ENCODE results near the gene NEMF. TPM values are rescaled to one million over a fixed set of nuclear protein-coding genes. Genes with fewer than 3 reads are reported as not detected.

The NEMF gene
- total RNA-seq, 6 experiments from 2014 or later = 15.3 to 29.9 (median 23.4) TPM

GRCh38 chr14:49767571-49768300 is 84.9 kb downstream of the NEMF start, which contains the start of gene KLHDC2:
Gene KLHDC2 (plus strand): TSS chr14:49768153. CDS start chr14:49768469, 316 bp downstream.
- Histone ChIP-seq H3K27me3 (no peaks in the 10 kb centered on the region), H3K27ac (peak within 1 kb of the TSS; percentile 99), H3K36me3 (no peaks in the 10 kb centered on the region), H3K9me3 (no peaks in the 10 kb centered on the region), H3K4me1 (peaks cover 0 to 26% (median 14%) of the 10 kb centered on the region in 4 donors), H3K4me3 (peak within 1 kb of the TSS; percentile 91 to 97 (median 93))
- DNase-seq (peak; percentile 92 to 95 (median 94)), ATAC-seq (peak; percentile 75 to 86 (median 78))
- WGBS (ENCODE audit: insufficient coverage, low coverage, low lambda C conversion rate, missing lambda C conversion rate) = 0% methylated on average over 4 of the region's 86 CpGs
- TF ChIP-seq POLR2A (IDR thresholded peaks at IDR 0.05) = peak; percentile 99
- peak; percentile 26 to 63 (median 42) for TF ChIP-seq CTCF (IDR thresholded peaks at IDR 0.05)
- intact Hi-C loops (cut with DNase I) = loop anchor here (10.0 kb wide), 2 partner anchors 123 to 133 kb away; partner anchors contain the start of gene DNAAF2 (in 1 of the 2)

- WGBS (ENCODE audit: insufficient coverage, low coverage, low lambda C conversion rate, missing lambda C conversion rate) = 2% methylated on average over 9 of the region's 9 CpGs
- Histone ChIP-seq H3K27me3 (no peaks in the 10 kb centered on the region), H3K4me1 (peaks cover 0 to 23% (median 11%) of the 10 kb centered on the region in 4 donors), H3K9me3 (no peaks in the 10 kb centered on the region), H3K4me3 (peak overlapping the region; percentile 91 to 97 (median 93)), H3K36me3 (no peaks in the 10 kb centered on the region), H3K27ac (peak overlapping the region; percentile 99)
- DNase-seq (no peak), ATAC-seq (no peak)
- intact Hi-C loops (cut with DNase I) = loop anchor here (10.0 kb wide), 2 partner anchors 122 to 132 kb away; partner anchors contain the start of gene DNAAF2 (in 1 of the 2)
- TF ChIP-seq POLR2A (IDR thresholded peaks at IDR 0.05) (no peak), CTCF (IDR thresholded peaks at IDR 0.05) (no peak)
These were observed 85.4 kb downstream of the NEMF start for GRCh38 chr14:49767270-49767570.

- Histone ChIP-seq H3K36me3 (no peaks in the 10 kb centered on the region), H3K4me1 (peaks cover 0 to 19% (median 9%) of the 10 kb centered on the region in 4 donors), H3K4me3 (peak overlapping the region; percentile 91 to 97 (median 93)), H3K9me3 (no peaks in the 10 kb centered on the region), H3K27ac (peak overlapping the region; percentile 99), H3K27me3 (no peaks in the 10 kb centered on the region)
- no peak for DNase-seq
- ATAC-seq = no peak
- no peak for TF ChIP-seq CTCF (IDR thresholded peaks at IDR 0.05)
- TF ChIP-seq POLR2A (IDR thresholded peaks at IDR 0.05) = no peak
- 79% methylated on average over 9 of the region's 10 CpGs for WGBS (ENCODE audit: insufficient coverage, low coverage, low lambda C conversion rate, missing lambda C conversion rate)
- intact Hi-C loops (cut with DNase I) = loop anchor here (10.0 kb wide), 2 partner anchors 122 to 132 kb away; partner anchors contain the start of gene DNAAF2 (in 1 of the 2)
These were observed 85.7 kb downstream of the NEMF start for GRCh38 chr14:49766839-49767238.

- Histone ChIP-seq H3K36me3 (no peaks in the 10 kb centered on the region), H3K27me3 (no peaks in the 10 kb centered on the region), H3K4me1 (peaks cover 0 to 7% (median 0%) of the 10 kb centered on the region in 4 donors), H3K27ac (no peak overlapping the region), H3K4me3 (no peak overlapping the region), H3K9me3 (no peaks in the 10 kb centered on the region)
- no peak for TF ChIP-seq CTCF (IDR thresholded peaks at IDR 0.05)
- no peak for TF ChIP-seq POLR2A (IDR thresholded peaks at IDR 0.05)
- no peak for ATAC-seq
- intact Hi-C loops (cut with DNase I) = loop anchor here (10.0 kb wide), 2 partner anchors 117 to 127 kb away; partner anchors contain the start of gene DNAAF2 (in 1 of the 2)
- WGBS (ENCODE audit: insufficient coverage, low coverage, low lambda C conversion rate, missing lambda C conversion rate) = 81% methylated on average over 5 of the region's 6 CpGs
- no peak for DNase-seq
These were observed 90.6 kb downstream of the NEMF start for GRCh38 chr14:49761839-49762551.

Measured in right lobe of liver (tissue), 6 donors.